ENCODE results near the gene PRIMPOL. TPM values are rescaled to one million over a fixed set of nuclear protein-coding genes. Genes with fewer than 3 reads are reported as not detected.
"Not testable (repeated sequence)": the region's sequence is repeated elsewhere in the genome, so short reads cannot be mapped to it uniquely, and the experiment has no call there.

Gene PRIMPOL
- total RNA-seq, 2 donors from 2014 or later = 16.0 to 21.6 TPM

DNA sequence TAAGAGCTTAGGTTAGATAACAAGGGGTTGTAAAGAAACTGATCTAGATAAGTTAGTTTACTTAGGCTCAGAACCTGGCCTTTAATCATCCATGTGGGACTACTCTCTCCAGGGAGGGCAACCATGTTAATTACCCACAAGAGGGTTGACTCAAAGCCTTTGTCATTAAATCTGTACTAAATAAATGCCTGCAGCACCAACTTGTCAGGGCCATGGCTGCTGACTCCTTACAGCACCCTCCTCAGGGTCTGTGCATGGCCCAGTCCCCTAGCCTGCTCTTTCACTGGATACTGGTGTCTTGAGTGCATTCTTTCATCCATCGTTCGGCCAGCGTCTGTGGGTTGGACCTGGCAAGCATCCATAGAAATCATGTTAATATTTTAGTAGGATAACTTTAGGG, 35.0 kb upstream of the PRIMPOL start:
- Histone ChIP-seq H3K27ac (no peak overlapping the region), H3K27me3 (no peaks in the 10 kb centered on the region), H3K4me1 (no peaks in the 10 kb centered on the region), H3K9ac (ENCODE audit: low read depth in 2 of 2, low read length in 2 of 2) (no peak overlapping the region), H3K4me3 (no peak overlapping the region), H3K9me3 (no peaks in the 10 kb centered on the region), H3K36me3 (no peaks in the 10 kb centered on the region)
- TF ChIP-seq, protein P1, sequence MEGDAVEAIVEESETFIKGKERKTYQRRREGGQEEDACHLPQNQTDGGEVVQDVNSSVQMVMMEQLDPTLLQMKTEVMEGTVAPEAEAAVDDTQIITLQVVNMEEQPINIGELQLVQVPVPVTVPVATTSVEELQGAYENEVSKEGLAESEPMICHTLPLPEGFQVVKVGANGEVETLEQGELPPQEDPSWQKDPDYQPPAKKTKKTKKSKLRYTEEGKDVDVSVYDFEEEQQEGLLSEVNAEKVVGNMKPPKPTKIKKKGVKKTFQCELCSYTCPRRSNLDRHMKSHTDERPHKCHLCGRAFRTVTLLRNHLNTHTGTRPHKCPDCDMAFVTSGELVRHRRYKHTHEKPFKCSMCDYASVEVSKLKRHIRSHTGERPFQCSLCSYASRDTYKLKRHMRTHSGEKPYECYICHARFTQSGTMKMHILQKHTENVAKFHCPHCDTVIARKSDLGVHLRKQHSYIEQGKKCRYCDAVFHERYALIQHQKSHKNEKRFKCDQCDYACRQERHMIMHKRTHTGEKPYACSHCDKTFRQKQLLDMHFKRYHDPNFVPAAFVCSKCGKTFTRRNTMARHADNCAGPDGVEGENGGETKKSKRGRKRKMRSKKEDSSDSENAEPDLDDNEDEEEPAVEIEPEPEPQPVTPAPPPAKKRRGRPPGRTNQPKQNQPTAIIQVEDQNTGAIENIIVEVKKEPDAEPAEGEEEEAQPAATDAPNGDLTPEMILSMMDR (IDR thresholded peaks at IDR 0.05) = no peak
- DNase-seq = no peak
- intact Hi-C loops (cut with DNase I) = no loop called here

DNA sequence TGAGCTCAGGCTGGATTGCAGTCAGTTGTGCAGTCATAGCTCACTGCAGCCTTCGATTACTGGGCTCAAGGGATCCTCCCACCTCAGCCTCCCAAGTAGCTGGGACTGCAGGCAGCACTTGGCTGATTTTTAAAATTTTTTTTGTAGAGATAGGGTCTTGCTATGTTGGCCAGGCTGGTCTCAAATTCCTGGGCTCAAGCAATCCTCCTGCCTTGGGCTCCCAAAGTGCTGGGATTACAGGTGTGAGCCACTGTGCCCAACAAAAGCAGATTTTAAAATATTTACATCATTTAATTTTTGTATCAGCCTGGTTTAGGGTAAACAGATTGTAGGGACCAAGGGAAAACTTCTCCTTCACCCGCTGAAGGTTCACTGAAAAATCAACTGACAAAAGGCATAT, 33.4 kb upstream of the PRIMPOL start:
- H3K27me3 ChIP-seq; DNase-seq; H3K9me3 ChIP-seq; H3K9ac ChIP-seq (ENCODE audit: low read depth in 2 of 2, low read length in 2 of 2); H3K36me3 ChIP-seq; intact Hi-C loops (cut with DNase I); H3K4me3 ChIP-seq; H3K27ac ChIP-seq; H3K4me1 ChIP-seq: not testable (repeated sequence)

DNA sequence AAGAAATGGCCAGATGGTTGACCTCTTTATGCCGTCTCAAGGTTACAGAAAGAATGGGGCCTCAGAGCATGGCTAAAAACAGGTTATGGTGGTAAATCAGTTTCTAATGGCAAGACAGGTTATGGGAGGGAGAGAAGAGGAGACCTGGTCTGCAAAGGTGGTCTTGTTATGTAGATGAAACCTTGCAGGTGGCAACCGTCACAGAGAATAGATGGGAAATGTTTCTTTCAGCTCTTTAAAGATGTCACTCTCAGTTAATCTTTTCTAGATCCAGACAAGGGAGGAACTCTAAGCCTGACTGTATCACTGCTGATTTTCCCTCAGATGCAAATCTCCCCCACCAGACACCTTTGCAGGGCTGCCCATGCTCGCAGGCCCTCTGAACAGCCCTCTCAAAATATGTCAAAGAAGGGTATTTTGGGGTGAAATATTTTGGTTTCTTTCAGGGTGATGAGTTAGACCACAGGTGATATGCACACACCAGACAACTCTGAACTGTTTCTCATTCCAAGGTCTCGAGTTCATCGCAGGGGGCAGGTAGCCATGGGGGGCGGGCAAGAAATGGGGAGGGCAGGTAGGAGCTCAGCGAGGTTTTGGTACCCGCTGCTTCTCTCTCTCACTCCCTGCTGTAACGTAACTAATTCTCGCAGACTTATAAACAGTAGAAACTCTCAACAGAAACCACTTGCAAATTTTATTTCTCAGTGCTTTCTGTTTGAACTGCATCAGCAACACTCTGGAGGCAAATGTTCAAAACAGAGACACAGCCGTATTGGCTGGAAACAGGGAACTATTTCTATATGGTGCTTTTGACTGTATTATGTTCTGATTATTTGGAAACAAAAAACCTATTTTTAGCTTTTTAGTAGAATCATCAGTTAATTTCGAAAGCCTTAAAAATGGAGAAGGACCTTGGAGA, 32.6 kb upstream of the PRIMPOL start:
- Histone ChIP-seq H3K27me3 (no peaks in the 10 kb centered on the region), H3K9me3 (no peaks in the 10 kb centered on the region), H3K9ac (ENCODE audit: low read depth in 2 of 2, low read length in 2 of 2) (no peak overlapping the region), H3K4me3 (no peak overlapping the region), H3K36me3 (no peaks in the 10 kb centered on the region), H3K27ac (no peak overlapping the region), H3K4me1 (no peaks in the 10 kb centered on the region)
- intact Hi-C loops (cut with DNase I) = no loop called here
- TF ChIP-seq, protein P1 (IDR thresholded peaks at IDR 0.05) = no peak
- no peak for DNase-seq

DNA sequence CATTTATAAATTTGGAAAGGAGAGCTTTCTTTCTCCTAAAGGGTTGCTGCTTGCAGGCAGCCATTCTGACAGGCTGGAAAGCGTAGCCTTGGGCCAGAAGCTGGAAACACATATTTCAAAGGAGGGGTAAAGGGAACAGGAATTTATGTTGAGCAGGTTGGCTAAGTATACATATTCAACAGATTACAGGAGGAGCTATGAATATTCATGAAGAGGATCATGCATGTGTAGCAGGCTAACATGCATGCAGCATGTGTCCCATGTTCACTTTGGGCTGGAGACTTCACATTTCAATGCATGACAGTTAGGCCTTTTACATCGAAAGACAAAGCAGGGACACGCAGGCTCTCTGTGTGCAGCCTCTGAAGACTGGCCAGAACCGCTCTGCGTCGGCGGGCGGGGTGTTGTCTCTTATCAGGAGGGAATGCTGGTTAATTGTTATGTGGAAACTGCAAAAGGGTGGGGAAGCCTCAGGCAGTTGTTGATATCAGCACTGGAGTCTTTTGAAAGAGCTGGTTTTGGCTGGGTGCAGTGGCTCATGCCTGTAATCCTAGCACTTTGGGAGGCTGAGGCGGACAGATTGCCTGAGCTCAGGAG, 31.8 kb upstream of the PRIMPOL start:
- Histone ChIP-seq H3K27ac (no peak overlapping the region), H3K4me3 (no peak overlapping the region), H3K4me1 (no peaks in the 10 kb centered on the region), H3K9me3 (no peaks in the 10 kb centered on the region), H3K9ac (ENCODE audit: low read depth in 2 of 2, low read length in 2 of 2) (no peak overlapping the region), H3K27me3 (no peaks in the 10 kb centered on the region), H3K36me3 (no peaks in the 10 kb centered on the region)
- TF ChIP-seq, protein P1 (IDR thresholded peaks at IDR 0.05) = no peak
- intact Hi-C loops (cut with DNase I) = no loop called here
- DNase-seq = peak; percentile 20

DNA sequence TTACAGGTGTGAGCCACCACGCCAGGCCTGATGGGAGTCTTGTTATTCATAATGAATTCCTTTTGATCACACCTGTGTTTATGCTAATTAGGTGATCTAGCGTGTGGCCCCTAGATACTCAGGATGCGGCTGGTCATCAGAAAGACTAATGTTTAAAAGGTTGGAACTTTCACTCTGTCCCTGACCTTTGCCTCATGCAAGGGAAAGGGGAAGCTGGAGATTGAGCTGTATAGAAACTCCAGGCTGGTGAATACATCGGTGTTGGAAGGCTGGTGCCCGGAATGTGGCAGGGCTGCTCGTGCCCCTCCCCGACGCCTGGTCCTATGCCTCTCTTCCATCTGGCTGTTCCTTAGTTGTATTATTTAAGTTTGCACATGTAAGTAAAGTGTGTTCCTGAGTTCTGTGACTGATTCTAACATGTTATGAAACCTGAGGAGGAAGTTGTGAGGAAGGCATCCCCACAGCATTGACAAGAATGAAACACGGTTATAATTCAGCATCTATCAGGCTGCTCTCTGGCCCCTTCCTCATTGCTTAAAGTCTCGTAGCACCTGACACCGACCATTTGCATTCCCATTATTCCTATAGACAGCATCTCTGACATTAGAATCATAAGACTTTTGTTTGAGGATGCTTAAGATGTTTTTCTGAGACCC, 29.2 kb upstream of the PRIMPOL start:
- Histone ChIP-seq H3K27me3 (no peaks in the 10 kb centered on the region), H3K4me1 (no peaks in the 10 kb centered on the region), H3K9ac (ENCODE audit: low read depth in 2 of 2, low read length in 2 of 2) (no peak overlapping the region), H3K4me3 (no peak overlapping the region), H3K9me3 (no peaks in the 10 kb centered on the region), H3K36me3 (no peaks in the 10 kb centered on the region), H3K27ac (no peak overlapping the region)
- DNase-seq = no peak
- intact Hi-C loops (cut with DNase I) = no loop called here
- TF ChIP-seq, protein P1 (IDR thresholded peaks at IDR 0.05) = no peak
